ENCODE measurements around the gene SF3B2.
"Not testable (repeated sequence)": the region's sequence is repeated elsewhere in the genome, so short reads cannot be mapped to it uniquely, and the experiment has no call there.

SF3B2 gene

GRCh38 chr11:66112601-66113499 is 60.7 kb downstream of the SF3B2 start:
- no peak for DNase-seq

DNA sequence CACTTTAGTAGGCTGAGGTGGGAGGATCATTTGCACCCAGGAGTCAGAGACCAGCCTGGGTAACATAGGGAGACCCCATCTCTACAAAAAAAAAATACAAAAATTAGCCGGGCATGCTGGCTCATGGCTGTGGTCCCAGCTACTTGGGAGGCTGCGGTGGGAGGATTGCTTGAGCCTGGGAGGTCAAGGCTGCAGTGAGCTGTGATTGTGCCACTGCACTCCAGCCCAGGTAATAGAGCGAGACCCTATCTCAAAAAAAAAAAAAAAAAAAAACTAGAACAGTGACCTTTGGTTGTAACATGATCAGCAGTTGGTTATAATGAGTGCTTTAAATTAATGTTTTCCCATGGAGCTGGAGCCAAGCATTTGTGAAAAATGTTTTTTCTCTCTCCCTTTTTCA is 62.8 kb downstream of the SF3B2 start:
- not testable (repeated sequence) for DNase-seq

DNA sequence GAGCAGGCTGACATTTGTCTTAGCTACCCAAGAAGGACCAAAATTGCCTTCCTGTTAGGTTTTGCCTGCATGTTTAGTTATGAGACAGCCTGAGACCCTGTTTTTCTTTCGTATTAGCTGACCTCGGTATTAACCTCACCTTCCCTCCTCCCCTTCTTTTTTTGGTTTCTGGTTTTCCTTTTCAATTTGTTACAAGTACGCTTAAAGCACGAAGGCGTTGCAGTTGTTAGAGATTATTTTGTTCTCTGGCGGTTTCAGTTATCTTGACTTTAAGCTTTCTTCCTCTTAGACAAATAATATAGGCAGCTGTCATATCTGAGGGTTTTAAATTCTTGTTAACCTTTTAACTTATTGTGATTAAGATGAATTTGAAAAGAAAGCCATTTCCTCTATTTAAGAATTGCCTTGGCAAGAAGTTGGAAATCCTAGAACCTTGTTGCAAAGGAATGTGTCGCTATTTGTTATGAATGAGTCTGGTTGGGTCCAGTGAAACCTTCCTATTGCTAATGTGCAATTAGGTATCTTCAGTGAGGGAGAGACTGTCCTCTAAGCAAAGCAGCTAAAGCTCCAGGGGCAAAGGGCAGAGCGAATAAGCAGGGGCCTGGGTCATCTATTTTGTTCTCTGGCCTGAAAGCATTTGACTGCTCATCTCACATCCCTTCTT is 63.6 kb downstream of the SF3B2 start:
- no peak for DNase-seq

DNA sequence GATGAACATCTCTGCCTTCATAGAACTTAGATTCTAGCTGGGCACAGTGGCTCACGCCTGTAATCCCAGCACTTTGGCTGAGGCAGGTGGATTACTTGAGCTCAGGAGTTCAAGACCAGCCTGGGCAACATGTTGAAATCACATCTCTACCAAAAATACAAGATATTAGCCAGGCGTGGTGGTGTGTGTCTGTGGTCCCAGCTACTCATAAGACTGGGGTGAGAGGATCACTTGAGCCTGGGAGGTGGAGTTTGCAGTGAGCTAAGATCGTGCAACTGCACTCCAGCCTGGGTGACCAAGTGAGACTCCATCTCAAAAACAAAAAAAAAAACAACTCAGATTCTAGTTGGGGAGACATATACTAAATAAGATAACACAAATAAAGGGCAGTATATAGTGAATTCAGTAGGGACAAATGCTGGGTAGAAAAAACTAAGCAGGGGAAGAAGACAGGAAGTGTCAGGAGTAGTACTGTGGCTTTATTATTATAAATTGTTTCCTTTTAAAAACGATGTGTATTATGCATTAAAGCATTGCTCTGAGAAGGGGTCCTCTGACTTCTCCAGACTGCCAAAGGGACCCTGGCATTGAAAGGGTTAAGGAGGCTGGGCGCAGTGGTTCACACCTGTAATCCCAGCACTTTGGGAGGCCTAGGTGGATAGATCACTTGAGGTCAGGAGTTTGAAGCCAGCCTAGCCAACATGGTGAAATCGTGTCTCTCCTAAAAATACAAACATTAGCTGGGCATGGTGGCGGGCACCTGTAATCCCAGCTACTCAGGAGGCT is 64.6 kb downstream of the SF3B2 start:
- DNase-seq, result no peak

- no peak for DNase-seq
Measured at GRCh38 chr11:66118847-66119246, 66.7 kb downstream of the SF3B2 start.

All from SHP77 (cell line).